SK-N-SH (cell line): Measurements from ENCODE around the gene PTGES3. TPM values are rescaled to one million over a fixed set of nuclear protein-coding genes. Genes with fewer than 3 reads are reported as not detected.
A peak's percentile ranks its signal among the peaks of the same experiment; 100 is the strongest.

Experiments used
- CTCF ChIA-PET: fragments of 300-600, 350-600 bp; formaldehyde crosslinking; extraction: SDS; loops from one replicate; lab custom pipeline; 2021; lab: Yijun Ruan, JAX
- POLR2A ChIA-PET: fragments of 350-600 bp; sonication (Branson Sonifier 250); formaldehyde crosslinking; extraction: SDS; loops from one replicate; lab custom pipeline; 2020; ENCODE audit warnings: antibody characterized with exemption, inconsistent platforms; lab: Yijun Ruan, JAX
- DNase-seq: peaks from one replicate; pipeline ENCODE4 v3.0.0; 2012
- H2AFZ ChIP-seq: fragments of 200-600 bp; sonication (generic); 2 replicates; pipeline ENCODE4 v1.8.1; 2016; ENCODE audit warnings: antibody characterized with exemption, mild to moderate bottlenecking, low read depth
- H3F3A ChIP-seq: fragments of 200-600 bp; sonication (generic); replicated peaks from 2 replicates; pipeline ENCODE3; 2016; ENCODE audit warnings: antibody characterized with exemption, mild to moderate bottlenecking; ENCODE audit not compliant: insufficient read depth
- H3K27ac ChIP-seq, 2 experiments: fragments of 200-500 bp in 1 of 2; fragments of 200-600 bp in 1 of 2; sonication (Bioruptor generic) in 1 of 2; sonication (generic), shearing (Covaris generic) in 1 of 2; 2 replicates each; pipeline versions ENCODE4 v1.5.1 to v1.6.1; 2014 to 2016; ENCODE audit warnings: low read depth in 2 of 2, inconsistent platforms in 1 of 2, low read length in 1 of 2, mild to moderate bottlenecking in 1 of 2, mixed read lengths in 1 of 2
- H3K27me3 ChIP-seq: fragments of 200-600 bp; sonication (generic), shearing (Covaris generic); 2 replicates; pipeline ENCODE4 v1.6.1; 2016; ENCODE audit warnings: mixed run types; ENCODE audit not compliant: insufficient read depth
- H3K36me3 ChIP-seq, 2 experiments: fragments of 200-500 bp in 1 of 2; fragments of 200-600 bp in 1 of 2; sonication (Bioruptor generic) in 1 of 2; sonication (generic) in 1 of 2; replicated peaks in 1 of 2; 2 replicates each; pipeline versions ENCODE3 to v1.5.1; 2014 to 2016; ENCODE audit warnings: low read length in 1 of 2, mild to moderate bottlenecking in 1 of 2; ENCODE audit not compliant: insufficient read depth in 2 of 2, control insufficient read depth in 1 of 2
- H3K4me1 ChIP-seq, 2 experiments: fragments of 200-500 bp in 1 of 2; fragments of 200-600 bp in 1 of 2; sonication (Bioruptor generic) in 1 of 2; sonication (generic), shearing (Covaris generic) in 1 of 2; 2 replicates each; pipeline versions ENCODE4 v1.5.1 to v1.6.1; 2014 to 2016; ENCODE audit warnings: low read depth in 1 of 2, low read length in 1 of 2, mixed run types in 1 of 2; ENCODE audit not compliant: insufficient read depth in 2 of 2, control insufficient read depth in 1 of 2
- H3K4me2 ChIP-seq: fragments of 200-600 bp; sonication (generic), shearing (Covaris generic); 2 replicates; pipeline ENCODE4 v1.6.1; 2017; ENCODE audit warnings: mixed run types
- H3K4me3 ChIP-seq, 2 experiments: fragments of 200-500 bp in 1 of 2; fragments of 200-600 bp in 1 of 2; sonication (Bioruptor generic) in 1 of 2; sonication (generic), shearing (Covaris generic) in 1 of 2; 2 replicates each; pipeline versions ENCODE4 v1.5.1 to v1.8.1; 2014 to 2016; ENCODE audit warnings: low read depth in 2 of 2, inconsistent platforms in 1 of 2, low read length in 1 of 2, mild to moderate bottlenecking in 1 of 2, mixed read lengths in 1 of 2, moderate library complexity in 1 of 2
- H3K79me2 ChIP-seq: fragments of 200-600 bp; sonication (generic); 2 replicates; pipeline ENCODE4 v1.8.1; 2017; ENCODE audit warnings: mild to moderate bottlenecking; ENCODE audit not compliant: insufficient read depth
- H3K9ac ChIP-seq: fragments of 200-600 bp; sonication (generic); 2 replicates; pipeline ENCODE4 v1.6.1; 2017; ENCODE audit warnings: mixed run types
- H3K9me2 ChIP-seq: fragments of 200-600 bp; sonication (generic); 2 replicates; pipeline ENCODE4 v1.6.1; 2017; ENCODE audit warnings: mixed run types
- H3K9me3 ChIP-seq: fragments of 200-600 bp; sonication (generic); 2 replicates; pipeline ENCODE4 v1.6.1; 2017; ENCODE audit warnings: mixed run types, mild to moderate bottlenecking, moderate library complexity
- H4K20me1 ChIP-seq: fragments of 200-600 bp; sonication (generic); 2 replicates; pipeline ENCODE4 v1.6.1; 2017; ENCODE audit warnings: mild to moderate bottlenecking, mixed run types; ENCODE audit not compliant: insufficient read depth
- CHD2 ChIP-seq: fragments of 150-350 bp; IDR thresholded peaks from 2 replicates; pipeline ENCODE4 v1.6.1; 2018; ENCODE audit warnings: low read length; ENCODE audit not compliant: partially characterized antibody
- ELF1 ChIP-seq: IDR thresholded peaks from 2 replicates; pipeline ENCODE4 v1.4.0; 2012
- EP300 ChIP-seq, 2 experiments: IDR thresholded peaks; 2 replicates each; pipeline versions ENCODE4 v1.4.0 to v1.6.1; 2012; ENCODE audit warnings: borderline replicate concordance in 1 of 2, low read depth in 1 of 2, low read length in 1 of 2
- FOXJ3 ChIP-seq: sonication (generic); formaldehyde crosslinking; IDR thresholded peaks from 2 replicates; pipeline ENCODE4 v1.5.1; 2020; ENCODE audit warnings: mild to moderate bottlenecking, missing genetic modification reagents
- GATA2 ChIP-seq: sonication (generic); formaldehyde crosslinking; IDR thresholded peaks from 2 replicates; pipeline ENCODE4 v1.5.0; 2020; ENCODE audit warnings: mild to moderate bottlenecking, missing genetic modification reagents
- IRF3 ChIP-seq: fragments of 150-350 bp; IDR thresholded peaks from 2 replicates; pipeline ENCODE4 v1.6.1; 2016; ENCODE audit warnings: mild to moderate bottlenecking, low read depth, low read length
- JUND ChIP-seq: IDR thresholded peaks from 2 replicates; pipeline ENCODE4 v1.4.0; 2012
- MAX ChIP-seq: IDR thresholded peaks from 2 replicates; pipeline ENCODE4 v1.4.0; 2012; ENCODE audit warnings: low read depth
- NFIC ChIP-seq: IDR thresholded peaks from 2 replicates; pipeline ENCODE4 v1.4.0; 2012; ENCODE audit warnings: borderline replicate concordance
- NRF1 ChIP-seq: IDR thresholded peaks from 2 replicates; pipeline ENCODE4 v1.6.1; 2012; ENCODE audit warnings: low read depth, mild to moderate bottlenecking, low read length
- PBX3 ChIP-seq: IDR thresholded peaks from 2 replicates; pipeline ENCODE4; 2012
- POLR2AphosphoS5 ChIP-seq: IDR thresholded peaks from 2 replicates; pipeline ENCODE4 v1.6.1; 2012; ENCODE audit warnings: low read depth, low read length
- RAD21 ChIP-seq: IDR thresholded peaks from 2 replicates; pipeline ENCODE4 v1.6.1; 2012; ENCODE audit warnings: mild to moderate bottlenecking, low read length
- RCOR1 ChIP-seq: fragments of 150-350 bp; IDR thresholded peaks from 2 replicates; pipeline ENCODE4 v1.6.1; 2017; ENCODE audit warnings: antibody characterized with exemption, low read length
- REST ChIP-seq: IDR thresholded peaks from 2 replicates; pipeline ENCODE4 v1.6.1; 2012; ENCODE audit warnings: mild to moderate bottlenecking, low read depth, low read length, moderate library complexity
- RFX5 ChIP-seq: IDR thresholded peaks from 2 replicates; pipeline ENCODE4 v1.6.1; 2012; ENCODE audit warnings: mild to moderate bottlenecking, improper control_type of control experiment, low read length
- RXRA ChIP-seq: IDR thresholded peaks from 2 replicates; pipeline ENCODE4 v1.4.0; 2012; ENCODE audit warnings: low read depth, mild to moderate bottlenecking, borderline replicate concordance
- SIN3A ChIP-seq: IDR thresholded peaks from 2 replicates; pipeline ENCODE4 v1.6.1; 2012; ENCODE audit warnings: low read depth, mild to moderate bottlenecking, low read length, moderate library complexity, borderline replicate concordance
- TAF1 ChIP-seq: IDR thresholded peaks from 2 replicates; pipeline ENCODE4 v1.6.1; 2012; ENCODE audit warnings: low read depth, mild to moderate bottlenecking, low read length, moderate library complexity, borderline replicate concordance
- TCF12 ChIP-seq: IDR thresholded peaks from 2 replicates; pipeline ENCODE4 v1.4.0; 2012
- TEAD4 ChIP-seq: IDR thresholded peaks from 2 replicates; pipeline ENCODE4 v1.4.0; 2012; ENCODE audit warnings: mild to moderate bottlenecking, borderline replicate concordance; ENCODE audit not compliant: insufficient read depth
- USF2 ChIP-seq: fragments of 150-350 bp; IDR thresholded peaks from 2 replicates; pipeline ENCODE4 v1.6.1; 2017; ENCODE audit warnings: antibody characterized with exemption, low read length, low read depth, borderline replicate concordance
- YY1 ChIP-seq: IDR thresholded peaks from 2 replicates; pipeline ENCODE4 v1.4.0; 2012; ENCODE audit warnings: low read depth, mild to moderate bottlenecking
- ZBTB33 ChIP-seq: IDR thresholded peaks from 2 replicates; pipeline ENCODE4 v1.4.0; 2012; ENCODE audit warnings: low read depth, borderline replicate concordance
- WGBS: methylation state at CpG from one replicate; pipeline ENCODE4 v1.1.6; 2017; ENCODE audit warnings: low lambda C conversion rate; 5-methylcytosine and 5-hydroxymethylcytosine counted together
- polyA plus RNA-seq, 3 experiments: library from polyadenylated mRNA; depleted of rRNA; stranded (reverse); fragments of >200 nt; gene quantifications; 2 replicates each; pipeline ENCODE4 v1.2.3, GENCODE V29; 2012

The PTGES3 gene
- polyA plus RNA-seq, 1 of the 3 experiments (the other 2 are of a cell fraction): 38.9 TPM

- H3K79me2 ChIP-seq: peaks cover 45% of the 10 kb centered on the region
- H3K9me3 ChIP-seq: no peaks in the 10 kb centered on the region
- peak within 1 kb of the TSS; percentile 83 to 90 for H3K27ac ChIP-seq
- peaks cover 19% of the 10 kb centered on the region for H4K20me1 ChIP-seq
- H3K4me2 ChIP-seq: peak within 1 kb of the TSS; percentile 76
- peaks cover 6 to 11% of the 10 kb centered on the region in 2 experiments; a peak in 2 of 4 replicates for H3K4me1 ChIP-seq
- ChIA-PET CTCF (interaction anchor here (0.6 to 2.1 kb wide), 4 partner anchors 9 to 128 kb away, joined by 3 to 23 read pairs (median 3); partner anchors contain the start of gene RBMS2), POLR2A (interaction anchor here (0.6 to 2.4 kb wide), 4 partner anchors 10 to 80 kb away, joined by 3 to 25 read pairs (median 4); partner anchors contain the start of gene NACA)
- peaks cover 25 to 35% of the 10 kb centered on the region in 2 experiments for H3K36me3 ChIP-seq
- no peaks in the 10 kb centered on the region for H3K9me2 ChIP-seq
- H3K27me3 ChIP-seq: no peaks in the 10 kb centered on the region
- H3K4me3 ChIP-seq: peak within 1 kb of the TSS; percentile 81 to 89
- H3F3A ChIP-seq: peaks cover 13% of the 10 kb centered on the region
- H3K9ac ChIP-seq: peak within 1 kb of the TSS; percentile 92
- 12% methylated on average over 17 of the region's 39 CpGs for WGBS
- DNase-seq: peak; percentile 95
- H2AFZ ChIP-seq: peak within 1 kb of the TSS; percentile 91
- TF ChIP-seq TCF12 (no peak), RCOR1 (0 out of 2 replicates have a peak, but pooled peaks have one; percentile 22), RXRA (no peak), SIN3A (peak; percentile 39; the same call in 1 of the 2 replicates), RFX5 (peak; percentile 78), ZBTB33 (no peak), GATA2 (CRISPR knock-in tag) (no peak), CHD2 (peak; percentile 97), JUND (no peak), TAF1 (peak; percentile 98), NRF1 (no peak; the same call in 1 of the 2 replicates), NFIC (no peak), ELF1 (no peak), PBX3 (peak; percentile 100), EP300 (IDR thresholded peaks at IDR 0.05; ENCODE audit: borderline replicate concordance in 1 of 2, low read depth in 1 of 2, low read length in 1 of 2) (no peak), MAX (peak; percentile 81; the same call in 1 of the 2 replicates), POLR2AphosphoS5 (peak; percentile 99), FOXJ3 (CRISPR knock-in tag) (no peak; the same call in 1 of the 2 replicates), IRF3 (peak; percentile 100), TEAD4 (no peak), USF2 (no peak), RAD21 (no peak), YY1 (peak; percentile 86), REST (peak; percentile 76)
Observed at GRCh38 chr12:56645717-56646446, 42.2 kb downstream of the PTGES3 start, which contains the start of gene ATP5F1B. TSS of gene ATP5F1B (minus strand) at chr12:56645984. CDS start at chr12:56645963, 21 bp downstream.
